Measurements from ENCODE around the gene GBE1.

GBE1 gene

GRCh38 chr3:81760924-81761903, at the start of gene GBE1:
Gene GBE1, minus strand, starts transcription at chr3:81761645. Its CDS starts 128 bp downstream, at chr3:81761517.
- H3K4me3 ChIP-seq (ENCODE audit: low read depth, low read length) = peak within 1 kb of the TSS; percentile 75
- TF ChIP-seq, protein P1, sequence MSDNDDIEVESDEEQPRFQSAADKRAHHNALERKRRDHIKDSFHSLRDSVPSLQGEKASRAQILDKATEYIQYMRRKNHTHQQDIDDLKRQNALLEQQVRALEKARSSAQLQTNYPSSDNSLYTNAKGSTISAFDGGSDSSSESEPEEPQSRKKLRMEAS (IDR thresholded peaks at IDR 0.05; ENCODE audit: low read depth, low read length) = peak; percentile 95
- TF ChIP-seq MYC (IDR thresholded peaks at IDR 0.05; ENCODE audit: low read depth, low read length) (peak; percentile 98), POLR2A (IDR thresholded peaks at IDR 0.05; ENCODE audit: extremely low read depth, insufficient read length) (peak; percentile 31)
- TF ChIP-seq, protein P2, sequence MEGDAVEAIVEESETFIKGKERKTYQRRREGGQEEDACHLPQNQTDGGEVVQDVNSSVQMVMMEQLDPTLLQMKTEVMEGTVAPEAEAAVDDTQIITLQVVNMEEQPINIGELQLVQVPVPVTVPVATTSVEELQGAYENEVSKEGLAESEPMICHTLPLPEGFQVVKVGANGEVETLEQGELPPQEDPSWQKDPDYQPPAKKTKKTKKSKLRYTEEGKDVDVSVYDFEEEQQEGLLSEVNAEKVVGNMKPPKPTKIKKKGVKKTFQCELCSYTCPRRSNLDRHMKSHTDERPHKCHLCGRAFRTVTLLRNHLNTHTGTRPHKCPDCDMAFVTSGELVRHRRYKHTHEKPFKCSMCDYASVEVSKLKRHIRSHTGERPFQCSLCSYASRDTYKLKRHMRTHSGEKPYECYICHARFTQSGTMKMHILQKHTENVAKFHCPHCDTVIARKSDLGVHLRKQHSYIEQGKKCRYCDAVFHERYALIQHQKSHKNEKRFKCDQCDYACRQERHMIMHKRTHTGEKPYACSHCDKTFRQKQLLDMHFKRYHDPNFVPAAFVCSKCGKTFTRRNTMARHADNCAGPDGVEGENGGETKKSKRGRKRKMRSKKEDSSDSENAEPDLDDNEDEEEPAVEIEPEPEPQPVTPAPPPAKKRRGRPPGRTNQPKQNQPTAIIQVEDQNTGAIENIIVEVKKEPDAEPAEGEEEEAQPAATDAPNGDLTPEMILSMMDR (IDR thresholded peaks at IDR 0.05; ENCODE audit: low read depth, low read length) = peak; percentile 42
- peak; percentile 98 for DNase-seq (ENCODE audit: low read depth)

- no peak for DNase-seq (ENCODE audit: low read depth)
- H3K4me3 ChIP-seq (ENCODE audit: low read depth, low read length) = no peak overlapping the region
- no peak for TF ChIP-seq POLR2A (IDR thresholded peaks at IDR 0.05; ENCODE audit: extremely low read depth, insufficient read length)
- no peak for TF ChIP-seq MYC (IDR thresholded peaks at IDR 0.05; ENCODE audit: low read depth, low read length)
These were observed 47.5 kb upstream of the GBE1 start for GRCh38 chr3:81808900-81809299.

DNA sequence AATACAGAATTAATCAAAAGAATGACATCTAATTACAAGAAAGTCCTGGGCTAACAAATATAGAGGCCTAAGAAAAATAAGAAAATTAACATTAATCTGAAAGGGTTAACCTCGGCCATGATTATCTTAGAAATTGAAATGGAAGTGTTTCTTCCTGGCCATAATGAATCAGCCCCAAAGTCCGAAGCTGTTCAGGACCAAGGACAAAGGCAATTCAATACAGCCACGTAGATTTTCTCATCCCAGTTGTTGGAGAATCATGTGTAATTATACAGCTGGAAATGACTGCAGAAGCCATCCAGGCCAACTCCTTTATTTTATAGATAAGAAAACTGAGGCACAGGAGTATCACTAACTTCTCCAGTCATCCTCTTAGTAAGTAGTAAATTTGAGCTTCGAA, 38.0 kb upstream of the GBE1 start:
- no peak for DNase-seq (ENCODE audit: low read depth)
- TF ChIP-seq, protein P1 (IDR thresholded peaks at IDR 0.05; ENCODE audit: low read depth, low read length) = no peak
- TF ChIP-seq POLR2A (IDR thresholded peaks at IDR 0.05; ENCODE audit: extremely low read depth, insufficient read length) (no peak), MYC (IDR thresholded peaks at IDR 0.05; ENCODE audit: low read depth, low read length) (no peak)
- TF ChIP-seq, protein P2 (IDR thresholded peaks at IDR 0.05; ENCODE audit: low read depth, low read length) = no peak
- H3K4me3 ChIP-seq (ENCODE audit: low read depth, low read length) = no peak overlapping the region

DNA sequence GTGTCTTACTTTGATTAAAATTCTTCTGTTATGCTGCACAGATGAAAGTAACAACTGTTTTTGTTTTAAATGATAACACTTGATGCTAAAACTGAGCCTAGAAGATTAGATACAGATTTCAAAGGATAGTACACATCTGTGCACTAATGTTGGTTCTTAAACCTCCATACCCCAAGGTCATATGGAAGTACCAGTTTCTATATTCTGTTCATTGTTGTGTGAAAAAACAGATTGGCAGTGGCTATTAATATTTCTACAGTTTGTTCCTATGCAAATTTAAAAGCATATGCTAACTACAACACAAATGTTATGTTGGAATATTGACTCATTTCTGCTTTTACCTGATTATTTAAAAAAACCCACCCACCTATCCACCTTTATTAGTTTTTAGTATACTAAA, 32.0 kb upstream of the GBE1 start:
- no peak for TF ChIP-seq POLR2A (IDR thresholded peaks at IDR 0.05; ENCODE audit: extremely low read depth, insufficient read length)
- TF ChIP-seq, protein P1 (IDR thresholded peaks at IDR 0.05; ENCODE audit: low read depth, low read length) = no peak
- TF ChIP-seq, protein P2 (IDR thresholded peaks at IDR 0.05; ENCODE audit: low read depth, low read length) = no peak
- no peak for TF ChIP-seq MYC (IDR thresholded peaks at IDR 0.05; ENCODE audit: low read depth, low read length)
- H3K4me3 ChIP-seq (ENCODE audit: low read depth, low read length) = no peak overlapping the region
- DNase-seq (ENCODE audit: low read depth) = no peak

GRCh38 chr3:81790117-81790516, 28.7 kb upstream of the GBE1 start:
- no peak overlapping the region for H3K4me3 ChIP-seq (ENCODE audit: low read depth, low read length)
- DNase-seq (ENCODE audit: low read depth) = no peak
- TF ChIP-seq, protein P2 (IDR thresholded peaks at IDR 0.05; ENCODE audit: low read depth, low read length) = no peak
- TF ChIP-seq MYC (IDR thresholded peaks at IDR 0.05; ENCODE audit: low read depth, low read length) (no peak), POLR2A (IDR thresholded peaks at IDR 0.05; ENCODE audit: extremely low read depth, insufficient read length) (no peak)
- TF ChIP-seq, protein P1 (IDR thresholded peaks at IDR 0.05; ENCODE audit: low read depth, low read length) = no peak

GRCh38 chr3:81789691-81790090, 28.2 kb upstream of the GBE1 start:
- no peak overlapping the region for H3K4me3 ChIP-seq (ENCODE audit: low read depth, low read length)
- TF ChIP-seq MYC (IDR thresholded peaks at IDR 0.05; ENCODE audit: low read depth, low read length) (no peak), POLR2A (IDR thresholded peaks at IDR 0.05; ENCODE audit: extremely low read depth, insufficient read length) (no peak)
- TF ChIP-seq, protein P1 (IDR thresholded peaks at IDR 0.05; ENCODE audit: low read depth, low read length) = no peak
- TF ChIP-seq, protein P2 (IDR thresholded peaks at IDR 0.05; ENCODE audit: low read depth, low read length) = no peak
- peak; percentile 40 for DNase-seq (ENCODE audit: low read depth)

All from NB4 (cell line).